Liver (tissue), 9 donors: ENCODE data around the gene ADAM8. TPM values are rescaled to one million over a fixed set of nuclear protein-coding genes. Genes with fewer than 3 reads are reported as not detected.
A peak's percentile ranks its signal among the peaks of the same experiment; 100 is the strongest.

Experiments used
- DNase-seq: peaks from one replicate; pipeline ENCODE4 v3.0.0-alpha.2; 2017; ENCODE audit warnings: low spot score
- H3K27ac ChIP-seq, 2 donors: one replicate each; pipeline ENCODE4 v1.7.0; 2013; ENCODE audit warnings: inconsistent platforms in 2 of 2, low read length in 2 of 2, control low read depth in 1 of 2, low read depth in 1 of 2, mild to moderate bottlenecking in 1 of 2
- H3K27me3 ChIP-seq, 4 donors: one replicate each; pipeline versions ENCODE4 v1.6.1 to v1.7.0; 2013; ENCODE audit warnings: low read length in 3 of 4, inconsistent platforms in 1 of 4, mild to moderate bottlenecking in 1 of 4, moderate library complexity in 1 of 4; ENCODE audit not compliant: control insufficient read depth in 4 of 4, insufficient read depth in 4 of 4
- H3K36me3 ChIP-seq, 4 donors: one replicate each; pipeline versions ENCODE4 v1.6.1 to v1.7.0; 2013; ENCODE audit warnings: low read length in 3 of 4, mild to moderate bottlenecking in 3 of 4, low read depth in 1 of 4, moderate library complexity in 1 of 4; ENCODE audit not compliant: control insufficient read depth in 4 of 4, insufficient read depth in 3 of 4
- H3K4me1 ChIP-seq, 4 donors: one replicate each; pipeline versions ENCODE4 v1.6.1 to v1.7.0; 2013; ENCODE audit warnings: low read length in 3 of 4, mild to moderate bottlenecking in 3 of 4, moderate library complexity in 1 of 4; ENCODE audit not compliant: control insufficient read depth in 4 of 4, insufficient read depth in 4 of 4
- H3K4me3 ChIP-seq, 3 donors: one replicate each; pipeline versions ENCODE4 v1.6.1 to v1.7.0; 2013; ENCODE audit warnings: low read length in 3 of 3, control low read depth in 1 of 3, low read depth in 1 of 3, mild to moderate bottlenecking in 1 of 3
- H3K9ac ChIP-seq, 2 donors: one replicate each; pipeline ENCODE4 v1.7.0; 2013; ENCODE audit warnings: low read length in 2 of 2, mild to moderate bottlenecking in 2 of 2, moderate library complexity in 2 of 2, control low read depth in 1 of 2, low read depth in 1 of 2
- H3K9me3 ChIP-seq, 4 donors: one replicate each; pipeline versions ENCODE4 v1.6.1 to v1.7.0; 2013; ENCODE audit warnings: low read length in 3 of 4; ENCODE audit not compliant: control insufficient read depth in 4 of 4
- ATF3 ChIP-seq: IDR thresholded peaks from 2 replicates; pipeline ENCODE4 v1.6.1; 2016; ENCODE audit warnings: antibody characterized with exemption
- CTCF ChIP-seq: fragments of 150-350 bp; IDR thresholded peaks from 2 replicates; pipeline ENCODE4 v1.5.1; 2017; ENCODE audit warnings: improper control_type of control experiment, low read depth, low read length; ENCODE audit not compliant: missing input control
- EGR1 ChIP-seq, 2 donors: IDR thresholded peaks; 2 replicates each; pipeline ENCODE4 v1.6.1; 2016 to 2018; ENCODE audit warnings: antibody characterized with exemption in 2 of 2, low read depth in 2 of 2
- FOXA1 ChIP-seq: IDR thresholded peaks from 2 replicates; pipeline ENCODE4 v1.6.1; 2016; ENCODE audit warnings: antibody characterized with exemption
- FOXA2 ChIP-seq: IDR thresholded peaks from 2 replicates; pipeline ENCODE4 v1.6.1; 2016; ENCODE audit warnings: antibody characterized with exemption
- HNF4A ChIP-seq, 2 donors: conservative IDR thresholded peaks; 2 replicates each; pipeline ENCODE4 v1.6.1; 2016; ENCODE audit warnings: antibody characterized with exemption in 2 of 2, mild to moderate bottlenecking in 2 of 2
- HNF4G ChIP-seq: IDR thresholded peaks from 2 replicates; pipeline ENCODE4 v1.6.1; 2016; ENCODE audit warnings: antibody characterized with exemption
- JUND ChIP-seq, 2 donors: IDR thresholded peaks; 2 replicates each; pipeline ENCODE4 v1.6.1; 2016; ENCODE audit warnings: antibody characterized with exemption in 2 of 2
- MAX ChIP-seq: IDR thresholded peaks from 2 replicates; pipeline ENCODE4 v1.6.1; 2016; ENCODE audit warnings: antibody characterized with exemption
- RAD21 ChIP-seq, 2 donors: IDR thresholded peaks; 2 replicates each; pipeline ENCODE4 v1.6.1; 2016; ENCODE audit warnings: antibody characterized with exemption in 2 of 2, mild to moderate bottlenecking in 2 of 2
- REST ChIP-seq: IDR thresholded peaks from 2 replicates; pipeline ENCODE4 v1.6.1; 2016; ENCODE audit warnings: antibody characterized with exemption, mild to moderate bottlenecking
- RXRA ChIP-seq, 2 donors: IDR thresholded peaks; 2 replicates each; pipeline ENCODE4 v1.6.1; 2017 to 2018; ENCODE audit warnings: antibody characterized with exemption in 2 of 2, mild to moderate bottlenecking in 1 of 2
- SP1 ChIP-seq: IDR thresholded peaks from 2 replicates; pipeline ENCODE4 v1.6.1; 2018; ENCODE audit warnings: antibody characterized with exemption, mild to moderate bottlenecking
- ZBTB33 ChIP-seq: IDR thresholded peaks from 2 replicates; pipeline ENCODE4 v1.6.1; 2016; ENCODE audit warnings: antibody characterized with exemption
- WGBS: extraction: QIAGEN DNeasy Blood & Tissue Kit; methylation state at CpG from one replicate; pipeline ENCODE4 v1.1.7; 2013; 5-methylcytosine and 5-hydroxymethylcytosine counted together
- polyA plus RNA-seq, 2 donors: library from polyadenylated mRNA; stranded (reverse) in 1 of 2; unstranded in 1 of 2; fragments of 200-250 nt in 1 of 2; fragments of >200 nt in 1 of 2; fragmentation: Nextera tagmentation in 1 of 2; extraction: Ambion mirVana in 1 of 2; gene quantifications; one replicate each; pipeline versions ENCODE4 v1.2.1 to v1.2.3, GENCODE V29; 2013 to 2015
- total RNA-seq, 2 donors: library from RNA; depleted of rRNA; stranded (reverse); fragments of >200 nt; gene quantifications; one replicate each; pipeline ENCODE4 v1.2.3, GENCODE V29; 2014
- donor health status: healthy.
- donor health status: healthy.
- donor health status: healthy.
- donor health status: healthy.
- donor health status: healthy.

ADAM8 gene
- total and polyA plus RNA-seq, 4 donors: 1.3 to 6.9 (median 3.7) TPM

- peaks cover 12 to 36% (median 27%) of the 10 kb centered on the region in 4 donors for H3K4me1 ChIP-seq
- no peaks in the 10 kb centered on the region for H3K27me3 ChIP-seq
- H3K4me3 ChIP-seq: no peak overlapping the region
- H3K36me3 ChIP-seq: peaks cover 11 to 37% (median 18%) of the 10 kb centered on the region in 4 donors
- TF ChIP-seq HNF4G (no peak), FOXA2 (peak; percentile 48)
- 56% methylated on average over 19 of the region's 19 CpGs for WGBS
- H3K27ac ChIP-seq: peak overlapping the region; percentile 64 to 84
- H3K9ac ChIP-seq: peak overlapping the region in 1 of 2 donors; percentile 17
- DNase-seq: peak; percentile 69
- H3K9me3 ChIP-seq: no peaks in the 10 kb centered on the region
Measured at GRCh38 chr10:133278577-133279265, 2.1 kb upstream of the ADAM8 start.

- Histone ChIP-seq H3K4me1 (peaks cover 12 to 36% (median 27%) of the 10 kb centered on the region in 4 donors), H3K9me3 (no peaks in the 10 kb centered on the region), H3K9ac (no peak overlapping the region), H3K27me3 (no peaks in the 10 kb centered on the region), H3K36me3 (peaks cover 9 to 30% (median 14%) of the 10 kb centered on the region in 4 donors), H3K27ac (peak overlapping the region; percentile 64 to 84), H3K4me3 (no peak overlapping the region)
- TF ChIP-seq RAD21 (IDR thresholded peaks at IDR 0.05) (no peak), JUND (IDR thresholded peaks at IDR 0.05) (no peak), HNF4G (no peak), REST (no peak), FOXA1 (no peak), EGR1 (IDR thresholded peaks at IDR 0.05; ENCODE audit: low read depth in 2 of 2) (no peak), ZBTB33 (no peak), CTCF (no peak), ATF3 (no peak), MAX (no peak), SP1 (peak; percentile 54), HNF4A (conservative IDR thresholded peaks at IDR 0.05) (peak; percentile 61 to 79), RXRA (IDR thresholded peaks at IDR 0.05) (peak; percentile 32 to 65)
- WGBS: 48% methylated on average over 12 of the region's 12 CpGs
- no peak for DNase-seq
Measured at GRCh38 chr10:133277993-133278576, 1.4 kb upstream of the ADAM8 start.
